EL (cell line): ENCODE results near the gene RPUSD1.
"Not testable (repeated sequence)": the region's sequence is repeated elsewhere in the genome, so short reads cannot be mapped to it uniquely, and the experiment has no call there.

Source experiments
- DNase-seq: peaks from one replicate; pipeline ENCODE4 v3.0.0-alpha.2; 2016

The RPUSD1 gene

GRCh38 chr16:787978-788398 is at the start of gene RPUSD1:
Gene RPUSD1 (minus strand): TSS chr16:788381. CDS start chr16:787737, 644 bp downstream.
- no peak for DNase-seq

- not testable (repeated sequence) for DNase-seq
Observed at GRCh38 chr16:836822-837221, 48.6 kb upstream of the RPUSD1 start.

- DNase-seq: no peak
Observed at GRCh38 chr16:836221-836620, 48.0 kb upstream of the RPUSD1 start.

- no peak for DNase-seq
Observed at GRCh38 chr16:835373-835772, 47.2 kb upstream of the RPUSD1 start.

- DNase-seq: no peak
Observed at GRCh38 chr16:833411-833810, 45.2 kb upstream of the RPUSD1 start.

- no peak for DNase-seq
Observed at GRCh38 chr16:832652-833336, 44.6 kb upstream of the RPUSD1 start.

- DNase-seq: no peak
Observed at GRCh38 chr16:831571-832413, 43.6 kb upstream of the RPUSD1 start.

GRCh38 chr16:830871-831570 is 42.8 kb upstream of the RPUSD1 start:
- DNase-seq: no peak

- DNase-seq: no peak
Observed at GRCh38 chr16:830107-830870, 42.1 kb upstream of the RPUSD1 start.

GRCh38 chr16:828891-829290 is 40.7 kb upstream of the RPUSD1 start:
- DNase-seq: no peak

GRCh38 chr16:827513-827912 is 39.3 kb upstream of the RPUSD1 start:
- DNase-seq: no peak

- no peak for DNase-seq
Observed at GRCh38 chr16:825341-826061, 37.3 kb upstream of the RPUSD1 start.

- no peak for DNase-seq
Observed at GRCh38 chr16:824601-825000, 36.4 kb upstream of the RPUSD1 start.

- no peak for DNase-seq
Observed at GRCh38 chr16:824194-824593, 36.0 kb upstream of the RPUSD1 start.

GRCh38 chr16:822909-823297 is 34.7 kb upstream of the RPUSD1 start:
- no peak for DNase-seq

- no peak for DNase-seq
Observed at GRCh38 chr16:822174-822908, 34.2 kb upstream of the RPUSD1 start.

- DNase-seq: no peak
Observed at GRCh38 chr16:821751-822150, 33.6 kb upstream of the RPUSD1 start.

GRCh38 chr16:820748-821147 is 32.6 kb upstream of the RPUSD1 start:
- DNase-seq: no peak

- not testable (repeated sequence) for DNase-seq
Observed at GRCh38 chr16:820044-820408, 31.8 kb upstream of the RPUSD1 start.

- DNase-seq: no peak
Observed at GRCh38 chr16:819336-820043, 31.3 kb upstream of the RPUSD1 start.

GRCh38 chr16:818592-818991 is 30.4 kb upstream of the RPUSD1 start:
- DNase-seq: no peak
